Measurements from ENCODE around the gene PTCD2. TPM values are rescaled to one million over a fixed set of nuclear protein-coding genes. Genes with fewer than 3 reads are reported as not detected.
"Not testable (repeated sequence)": the region's sequence is repeated elsewhere in the genome, so short reads cannot be mapped to it uniquely, and the experiment has no call there.

PTCD2 gene
- total and polyA plus RNA-seq, 3 experiments from 2014 or later: 2.6 to 15.0 (median 14.0) TPM

DNA sequence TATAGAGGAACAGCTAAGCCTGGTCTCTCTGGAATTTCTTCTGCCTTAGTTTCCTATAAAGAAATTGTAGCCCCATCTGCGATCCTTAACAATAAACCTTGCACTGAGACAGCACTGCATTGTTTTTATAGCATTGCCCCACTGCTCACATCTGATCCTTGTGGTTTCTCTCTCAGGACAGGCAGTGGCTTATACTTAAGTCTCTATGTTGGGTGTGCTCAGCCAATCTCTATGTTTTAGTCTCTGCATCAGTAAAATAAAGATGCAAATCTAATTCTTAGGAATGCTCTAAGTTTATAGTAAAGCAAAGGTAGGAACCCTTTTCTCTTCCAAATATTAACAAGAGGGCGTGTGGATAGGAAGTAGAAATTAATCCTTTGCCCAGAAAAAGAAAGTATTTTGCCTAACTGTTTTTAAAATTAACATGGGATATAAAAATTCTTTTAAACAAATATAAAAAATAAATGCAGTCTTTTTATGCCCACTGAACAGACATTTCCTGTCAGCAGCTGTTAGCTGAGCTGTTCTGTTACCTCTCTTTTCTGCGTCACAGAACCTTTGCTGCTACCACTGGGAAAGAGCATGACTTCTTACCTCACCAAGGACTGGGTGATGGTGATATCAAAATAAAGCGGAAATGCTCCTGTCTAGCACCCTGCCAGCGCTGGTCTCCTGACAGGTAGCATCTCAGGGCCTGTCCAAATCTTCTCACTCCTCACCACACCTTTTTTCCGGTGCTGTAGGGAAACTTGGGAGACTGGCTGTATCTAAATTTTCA lies 29.6 kb upstream of the PTCD2 start:
- POLR2A ChIA-PET: no interaction called here
- no peak for DNase-seq
- Mint-ChIP-seq H3K4me1 (peaks cover 0 to 4% (median 0%) of the 10 kb centered on the region in 3 donors), H3K9me3 (no peaks in the 10 kb centered on the region), H3K27me3 (no peaks in the 10 kb centered on the region), H3K36me3 (peaks cover 11 to 66% (median 18%) of the 10 kb centered on the region in 3 donors), H3K27ac (no peak overlapping the region), H3K4me3 (no peak overlapping the region)
- Histone ChIP-seq H3K27me3 (ENCODE audit: insufficient read depth, low read length, poor library complexity, severe bottlenecking) (no peaks in the 10 kb centered on the region), H3K4me3 (ENCODE audit: low read length) (no peak overlapping the region), H3K27ac (ENCODE audit: low read depth, low read length) (no peak overlapping the region), H3K4me1 (ENCODE audit: insufficient read depth, low read length) (no peaks in the 10 kb centered on the region), H3K9me3 (ENCODE audit: low read length) (no peaks in the 10 kb centered on the region), H3K36me3 (ENCODE audit: insufficient read depth, low read length) (peaks cover 4% of the 10 kb centered on the region)
- CTCF ChIA-PET: interaction anchor here (4.2 kb wide), 1 partner anchor 18 kb away, joined by 16 read pairs; no protein-coding TSS in a partner anchor

DNA sequence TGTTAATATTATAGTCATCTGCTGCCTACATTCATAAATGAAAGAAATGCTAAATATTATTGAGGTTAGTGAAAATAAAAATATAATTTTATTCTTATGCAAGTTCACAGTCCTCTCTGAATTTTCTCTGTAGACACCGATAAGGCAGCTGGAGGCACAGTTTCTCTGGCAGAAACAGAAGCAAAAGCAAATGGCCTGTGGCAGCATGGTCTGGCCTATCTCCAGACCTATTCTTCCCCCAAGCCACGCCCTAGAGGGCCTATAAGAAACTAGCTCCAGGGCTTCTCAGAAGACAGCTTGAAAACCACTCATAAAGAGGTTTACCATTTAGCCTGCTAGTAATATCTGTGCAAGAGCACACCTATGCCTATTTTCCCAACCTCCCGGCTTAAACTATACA lies 28.6 kb upstream of the PTCD2 start:
- no peak overlapping the region for H3K27ac ChIP-seq (ENCODE audit: low read depth, low read length)
- no peaks in the 10 kb centered on the region for H3K4me1 ChIP-seq (ENCODE audit: insufficient read depth, low read length)
- Mint-ChIP-seq H3K4me3 (no peak overlapping the region), H3K9me3 (no peaks in the 10 kb centered on the region), H3K36me3 (peaks cover 11 to 70% (median 15%) of the 10 kb centered on the region in 3 donors), H3K27ac (no peak overlapping the region), H3K27me3 (no peaks in the 10 kb centered on the region), H3K4me1 (peaks cover 0 to 4% (median 0%) of the 10 kb centered on the region in 3 donors)
- ChIA-PET POLR2A (no interaction called here), CTCF (interaction anchor here (4.2 kb wide), 1 partner anchor 16 kb away, joined by 16 read pairs; no protein-coding TSS in a partner anchor)
- H3K9me3 ChIP-seq (ENCODE audit: low read length): no peaks in the 10 kb centered on the region
- H3K27me3 ChIP-seq (ENCODE audit: insufficient read depth, low read length, poor library complexity, severe bottlenecking): no peaks in the 10 kb centered on the region
- DNase-seq: no peak
- no peak overlapping the region for H3K4me3 ChIP-seq (ENCODE audit: low read length)
- peaks cover 4% of the 10 kb centered on the region for H3K36me3 ChIP-seq (ENCODE audit: insufficient read depth, low read length)

DNA sequence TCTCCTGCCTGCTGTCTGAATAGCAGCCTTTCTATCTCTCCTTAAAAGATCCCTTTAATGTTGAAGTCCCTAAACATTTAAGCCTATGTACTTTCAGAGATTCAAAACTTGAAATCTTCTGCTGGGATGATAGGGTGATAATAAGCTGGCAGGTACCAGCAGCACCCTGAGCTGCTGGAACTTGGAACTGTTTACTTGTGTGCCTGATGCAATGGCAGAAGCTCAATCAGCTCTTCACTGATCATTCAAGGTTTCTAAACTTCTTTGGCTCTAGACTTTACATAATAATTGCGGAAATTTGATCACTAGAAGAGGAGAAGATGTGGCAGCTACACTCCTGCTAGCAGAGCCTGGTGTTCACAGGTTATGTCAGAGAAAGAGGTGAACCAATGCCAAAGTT lies 27.8 kb upstream of the PTCD2 start:
- peaks cover 4% of the 10 kb centered on the region for H3K36me3 ChIP-seq (ENCODE audit: insufficient read depth, low read length)
- H3K4me1 ChIP-seq (ENCODE audit: insufficient read depth, low read length): no peaks in the 10 kb centered on the region
- CTCF ChIA-PET: interaction anchor here (4.2 kb wide), 1 partner anchor 16 kb away, joined by 16 read pairs; no protein-coding TSS in a partner anchor

DNA sequence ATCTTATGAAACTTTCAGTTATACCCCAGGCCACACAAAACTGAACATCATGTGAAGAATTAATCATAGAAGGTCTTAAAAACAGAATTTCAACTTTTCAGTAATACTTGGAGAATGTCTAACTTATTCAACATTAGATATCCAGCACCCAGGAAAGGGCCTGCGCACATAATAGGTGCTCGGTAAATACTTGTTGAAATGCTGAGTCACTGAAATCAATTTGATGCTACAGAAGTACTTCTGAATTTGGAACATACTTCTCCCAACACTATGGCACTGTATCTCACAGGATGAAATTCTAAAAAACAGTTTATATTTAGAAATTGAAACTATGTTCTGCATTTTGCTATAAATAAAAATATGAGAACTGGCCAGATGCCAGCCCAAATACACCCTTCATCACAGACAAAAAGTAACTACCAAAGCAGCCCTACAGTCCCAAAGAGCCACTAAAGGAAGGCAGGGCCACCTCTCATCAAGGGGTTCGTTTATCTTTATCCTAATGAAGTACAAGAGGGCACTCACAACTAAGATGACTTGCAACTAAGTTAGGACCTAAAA lies 26.6 kb upstream of the PTCD2 start:
- Mint-ChIP-seq H3K4me3 (no peak overlapping the region), H3K36me3 (peaks cover 9 to 66% (median 11%) of the 10 kb centered on the region in 3 donors), H3K4me1 (peaks cover 5 to 7% (median 6%) of the 10 kb centered on the region in 3 donors), H3K27ac (peak overlapping the region in 1 of 8 donors; percentile 25), H3K27me3 (no peaks in the 10 kb centered on the region), H3K9me3 (no peaks in the 10 kb centered on the region)
- no peak for DNase-seq
- H3K4me1 ChIP-seq (ENCODE audit: insufficient read depth, low read length): no peaks in the 10 kb centered on the region
- no peaks in the 10 kb centered on the region for H3K27me3 ChIP-seq (ENCODE audit: insufficient read depth, low read length, poor library complexity, severe bottlenecking)
- H3K27ac ChIP-seq (ENCODE audit: low read depth, low read length): no peak overlapping the region
- CTCF ChIA-PET: no interaction called here
- H3K36me3 ChIP-seq (ENCODE audit: insufficient read depth, low read length): peaks cover 4% of the 10 kb centered on the region
- H3K4me3 ChIP-seq (ENCODE audit: low read length): no peak overlapping the region
- POLR2A ChIA-PET: no interaction called here
- H3K9me3 ChIP-seq (ENCODE audit: low read length): no peaks in the 10 kb centered on the region

More for the DNA sequence above, 27.8 kb upstream of the PTCD2 start:
- H3K4me3 ChIP-seq (ENCODE audit: low read length): no peak overlapping the region
- no peak overlapping the region for H3K27ac ChIP-seq (ENCODE audit: low read depth, low read length)
- POLR2A ChIA-PET: no interaction called here
- Mint-ChIP-seq H3K36me3 (peaks cover 11 to 70% (median 15%) of the 10 kb centered on the region in 3 donors), H3K27me3 (no peaks in the 10 kb centered on the region), H3K4me3 (no peak overlapping the region), H3K4me1 (peaks cover 0 to 4% (median 0%) of the 10 kb centered on the region in 3 donors), H3K9me3 (no peaks in the 10 kb centered on the region), H3K27ac (no peak overlapping the region)
- H3K9me3 ChIP-seq (ENCODE audit: low read length): no peaks in the 10 kb centered on the region
- no peak for DNase-seq
- H3K27me3 ChIP-seq (ENCODE audit: insufficient read depth, low read length, poor library complexity, severe bottlenecking): no peaks in the 10 kb centered on the region

DNA sequence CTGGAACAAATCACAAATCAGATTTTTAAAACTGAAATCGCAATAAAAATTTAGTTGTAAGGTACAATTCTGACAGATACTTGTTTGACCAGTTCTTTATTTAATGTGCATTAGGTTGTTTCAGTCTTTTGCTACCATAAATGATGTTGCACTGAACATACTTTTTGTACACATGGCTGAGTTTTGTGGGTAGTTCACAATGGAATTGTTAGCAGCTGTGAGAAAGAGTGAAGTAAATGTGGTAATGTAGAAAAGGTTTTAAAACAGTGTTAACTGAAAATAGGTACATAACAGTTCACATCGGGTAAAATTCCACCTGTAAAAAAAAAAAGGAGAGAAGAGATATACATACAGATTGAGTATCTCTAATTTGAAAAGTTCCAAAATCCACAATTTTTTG lies 25.7 kb upstream of the PTCD2 start:
- H3K27ac Mint-ChIP-seq: no peak overlapping the region
- Histone ChIP-seq H3K4me3 (ENCODE audit: low read length) (no peak overlapping the region), H3K27ac (ENCODE audit: low read depth, low read length) (no peak overlapping the region), H3K36me3 (ENCODE audit: insufficient read depth, low read length) (peaks cover 4% of the 10 kb centered on the region), H3K27me3 (ENCODE audit: insufficient read depth, low read length, poor library complexity, severe bottlenecking) (no peaks in the 10 kb centered on the region), H3K9me3 (ENCODE audit: low read length) (no peaks in the 10 kb centered on the region), H3K4me1 (ENCODE audit: insufficient read depth, low read length) (no peaks in the 10 kb centered on the region)
- CTCF ChIA-PET: no interaction called here
- peaks cover 6 to 12% (median 12%) of the 10 kb centered on the region in 3 donors for H3K4me1 Mint-ChIP-seq
- POLR2A ChIA-PET: no interaction called here
- peaks cover 8 to 61% (median 11%) of the 10 kb centered on the region in 3 donors for H3K36me3 Mint-ChIP-seq
- no peak for DNase-seq
- H3K27me3 Mint-ChIP-seq: no peaks in the 10 kb centered on the region
- H3K9me3 Mint-ChIP-seq: no peaks in the 10 kb centered on the region
- H3K4me3 Mint-ChIP-seq: no peak overlapping the region

DNA sequence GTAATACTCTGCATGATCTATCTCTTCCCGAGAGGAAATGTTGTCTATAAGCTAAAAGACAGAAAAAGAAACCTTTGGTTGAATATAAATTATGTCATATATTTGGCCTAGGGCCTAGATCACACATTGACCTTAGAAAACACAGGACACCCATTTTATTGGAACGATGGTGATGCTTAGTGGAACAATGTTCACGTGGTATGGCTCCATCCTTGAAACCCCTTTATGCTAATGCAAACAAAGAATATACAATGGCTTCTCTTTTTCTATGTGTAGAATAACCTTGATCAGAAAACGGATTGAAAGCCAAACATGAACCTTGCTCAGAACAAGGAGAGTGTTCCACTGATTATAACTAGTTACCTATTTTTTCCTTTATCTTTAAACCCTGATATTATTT lies 24.6 kb upstream of the PTCD2 start:
- H3K4me3 ChIP-seq (ENCODE audit: low read length): no peak overlapping the region
- peaks cover 15 to 23% (median 22%) of the 10 kb centered on the region in 3 donors for H3K4me1 Mint-ChIP-seq
- ChIA-PET POLR2A (no interaction called here), CTCF (no interaction called here)
- H3K27me3 ChIP-seq (ENCODE audit: insufficient read depth, low read length, poor library complexity, severe bottlenecking): no peaks in the 10 kb centered on the region
- DNase-seq: no peak
- H3K36me3 ChIP-seq (ENCODE audit: insufficient read depth, low read length): peaks cover 4% of the 10 kb centered on the region
- no peak overlapping the region for H3K27ac Mint-ChIP-seq
- H3K4me3 Mint-ChIP-seq: no peak overlapping the region
- H3K9me3 ChIP-seq (ENCODE audit: low read length): no peaks in the 10 kb centered on the region
- H3K27me3 Mint-ChIP-seq: no peaks in the 10 kb centered on the region
- no peak overlapping the region for H3K27ac ChIP-seq (ENCODE audit: low read depth, low read length)
- no peaks in the 10 kb centered on the region for H3K9me3 Mint-ChIP-seq
- peaks cover 5 to 57% (median 12%) of the 10 kb centered on the region in 3 donors for H3K36me3 Mint-ChIP-seq
- no peaks in the 10 kb centered on the region for H3K4me1 ChIP-seq (ENCODE audit: insufficient read depth, low read length)

DNA sequence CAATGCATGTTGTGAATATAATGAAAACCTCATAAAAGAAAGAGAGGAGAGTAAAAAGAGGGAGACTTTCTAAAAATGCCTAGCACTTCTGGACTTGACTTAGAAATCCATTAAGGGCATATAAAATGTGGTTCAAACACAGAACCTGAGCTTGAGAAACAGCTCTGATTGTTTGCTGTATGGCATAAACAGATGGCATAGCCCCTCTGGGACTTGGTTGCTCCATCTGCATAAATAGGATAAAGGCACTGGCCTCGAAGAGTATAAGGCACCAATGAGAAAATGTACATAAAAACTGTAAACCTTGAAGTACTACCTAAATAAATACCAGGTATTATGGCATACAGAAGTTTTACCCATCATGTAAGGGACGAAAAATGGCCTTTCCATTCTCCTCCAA lies 23.9 kb upstream of the PTCD2 start:
- Histone ChIP-seq H3K36me3 (ENCODE audit: insufficient read depth, low read length) (peaks cover 4% of the 10 kb centered on the region), H3K27ac (ENCODE audit: low read depth, low read length) (no peak overlapping the region), H3K4me1 (ENCODE audit: insufficient read depth, low read length) (no peaks in the 10 kb centered on the region), H3K4me3 (ENCODE audit: low read length) (no peak overlapping the region), H3K27me3 (ENCODE audit: insufficient read depth, low read length, poor library complexity, severe bottlenecking) (no peaks in the 10 kb centered on the region), H3K9me3 (ENCODE audit: low read length) (no peaks in the 10 kb centered on the region)
- ChIA-PET POLR2A (no interaction called here), CTCF (no interaction called here)
- peaks cover 5 to 56% (median 12%) of the 10 kb centered on the region in 3 donors for H3K36me3 Mint-ChIP-seq
- peaks cover 18 to 30% (median 30%) of the 10 kb centered on the region in 3 donors for H3K4me1 Mint-ChIP-seq
- no peaks in the 10 kb centered on the region for H3K9me3 Mint-ChIP-seq
- H3K4me3 Mint-ChIP-seq: no peak overlapping the region
- no peak for DNase-seq
- H3K27ac Mint-ChIP-seq: no peak overlapping the region
- no peaks in the 10 kb centered on the region for H3K27me3 Mint-ChIP-seq

DNA sequence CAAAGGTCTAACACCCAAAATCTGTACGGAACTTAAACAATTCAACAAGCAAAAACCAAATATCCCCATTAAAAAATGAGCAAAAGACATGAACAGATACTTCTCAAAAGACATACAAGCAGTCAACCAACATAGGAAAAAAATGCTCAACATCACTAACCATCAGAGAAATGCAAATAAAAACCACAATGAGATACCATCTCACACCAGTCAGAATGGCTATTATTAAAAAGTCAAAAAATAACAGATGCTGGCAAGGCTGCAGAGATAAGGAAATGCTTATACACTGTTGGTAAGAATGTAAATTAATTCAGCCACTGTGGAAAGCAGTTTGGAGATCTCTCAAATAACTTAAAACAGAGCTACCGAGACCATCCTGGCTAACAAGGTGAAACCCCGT lies 22.0 kb upstream of the PTCD2 start:
- H3K9me3 Mint-ChIP-seq; H3K9me3 ChIP-seq (ENCODE audit: low read length); H3K27ac ChIP-seq (ENCODE audit: low read depth, low read length); H3K4me1 ChIP-seq (ENCODE audit: insufficient read depth, low read length); H3K4me3 ChIP-seq (ENCODE audit: low read length); H3K36me3 ChIP-seq (ENCODE audit: insufficient read depth, low read length); H3K27me3 ChIP-seq (ENCODE audit: insufficient read depth, low read length, poor library complexity, severe bottlenecking); H3K4me3 Mint-ChIP-seq; H3K27me3 Mint-ChIP-seq; DNase-seq; POLR2A ChIA-PET: not testable (repeated sequence)
- peaks cover 3 to 59% (median 12%) of the 10 kb centered on the region in 3 donors for H3K36me3 Mint-ChIP-seq
- CTCF ChIA-PET: interaction anchor here (2.1 kb wide), 1 partner anchor 11 kb away, joined by 15 read pairs; no protein-coding TSS in a partner anchor
- peak overlapping the region in 1 of 8 donors; percentile 64 for H3K27ac Mint-ChIP-seq
- H3K4me1 Mint-ChIP-seq: peaks cover 17 to 43% (median 34%) of the 10 kb centered on the region in 3 donors

Data from CD8-positive, alpha-beta memory T cell (primary cell).